H1 (cell line): ENCODE measurements around the gene CCDC77. TPM values are rescaled to one million over a fixed set of nuclear protein-coding genes. Genes with fewer than 3 reads are reported as not detected.

Experiments
- CTCF ChIA-PET: fragments of 300-600 bp; sonication (Branson Sonifier 250); formaldehyde crosslinking; loops from one replicate; lab custom pipeline; 2021; ENCODE audit not compliant: partially characterized antibody; lab: Charles Lee
- POLR2A ChIA-PET: fragments of 300-600 bp; sonication (Branson Sonifier 250); formaldehyde crosslinking; loops from one replicate; lab custom pipeline; 2021; ENCODE audit warnings: inconsistent platforms; ENCODE audit not compliant: partially characterized antibody; lab: Charles Lee
- DNase-seq, 2 experiments: peaks; one replicate each; pipeline versions ENCODE4 v3.0.0 to v3.0.0-alpha.2; 2010 to 2022; ENCODE audit warnings: low spot score in 2 of 2, low read depth in 1 of 2, mixed read lengths in 1 of 2
- FAIRE-seq: peaks from 2 replicates; lab custom pipeline; 2011; peaks lifted over from hg19 to GRCh38; lab: Jason Lieb, UNC
- H2AFZ ChIP-seq: 2 replicates; pipeline ENCODE4 v1.8.1; 2012; ENCODE audit warnings: low read length, inconsistent platforms
- H2AK5ac ChIP-seq: 2 replicates; pipeline ENCODE4 v1.6.1; 2013; ENCODE audit warnings: low read depth, low read length
- H2BK120ac ChIP-seq: replicated peaks from 2 replicates; pipeline ENCODE3; 2013; ENCODE audit warnings: low read depth, low read length, inconsistent platforms
- H2BK12ac ChIP-seq: 2 replicates; pipeline ENCODE4 v1.6.1; 2013; ENCODE audit warnings: low read depth, low read length
- H2BK15ac ChIP-seq: 2 replicates; pipeline ENCODE4 v1.6.1; 2013; ENCODE audit warnings: low read length
- H2BK20ac ChIP-seq: 2 replicates; pipeline ENCODE4 v1.6.1; 2013; ENCODE audit warnings: low read length
- H2BK5ac ChIP-seq: 2 replicates; pipeline ENCODE4 v1.6.1; 2013; ENCODE audit warnings: low read depth, low read length
- H3K14ac ChIP-seq: 2 replicates; pipeline ENCODE4 v1.6.1; 2013; ENCODE audit warnings: inconsistent platforms; ENCODE audit not compliant: insufficient read length
- H3K18ac ChIP-seq: 2 replicates; pipeline ENCODE4 v1.6.1; 2013; ENCODE audit warnings: low read length; ENCODE audit errors: extremely low read depth
- H3K23ac ChIP-seq: 2 replicates; pipeline ENCODE4 v1.6.1; 2013; ENCODE audit warnings: inconsistent platforms; ENCODE audit not compliant: insufficient read length
- H3K23me2 ChIP-seq: 2 replicates; pipeline ENCODE4 v1.6.1; 2013; ENCODE audit warnings: low read depth, low read length
- H3K27ac ChIP-seq: 2 replicates; pipeline ENCODE4 v1.6.1; 2011; ENCODE audit warnings: low read depth, low read length, inconsistent platforms
- H3K27me3 ChIP-seq, 4 experiments: replicated peaks in 1 of 4; 1 replicate in 1 of 4; 2 replicates in 3 of 4; pipeline versions ENCODE4 v1.6.1 to v1.8.1; 2011 to 2013; ENCODE audit warnings: low read length in 3 of 4, mild to moderate bottlenecking in 3 of 4, inconsistent platforms in 2 of 4, mixed read lengths in 2 of 4, moderate library complexity in 1 of 4; ENCODE audit not compliant: control insufficient read depth in 3 of 4, insufficient read depth in 3 of 4; ENCODE audit errors: extremely low read depth in 1 of 4
- H3K36me3 ChIP-seq, 4 experiments: 2 replicates each; pipeline versions ENCODE4 v1.6.1 to v1.8.1; 2011 to 2013; ENCODE audit warnings: mild to moderate bottlenecking in 4 of 4, low read length in 3 of 4, moderate library complexity in 2 of 4, control low read depth in 1 of 4, inconsistent platforms in 1 of 4; ENCODE audit not compliant: insufficient read depth in 4 of 4, control insufficient read depth in 2 of 4
- H3K4ac ChIP-seq: replicated peaks from 2 replicates; pipeline ENCODE3; 2013; ENCODE audit warnings: low read length, low read depth, mixed read lengths, inconsistent platforms; ENCODE audit not compliant: insufficient read length
- H3K4me1 ChIP-seq, 4 experiments: replicated peaks in 1 of 4; 1 replicate in 1 of 4; 2 replicates in 3 of 4; pipeline versions ENCODE4 v1.6.1 to v1.8.1; 2011 to 2013; ENCODE audit warnings: low read length in 3 of 4, inconsistent platforms in 2 of 4, mixed read lengths in 1 of 4; ENCODE audit not compliant: insufficient read depth in 4 of 4, control insufficient read depth in 3 of 4
- H3K4me2 ChIP-seq, 2 experiments: 2 replicates each; pipeline versions ENCODE4 v1.6.1 to v1.8.1; 2011 to 2013; ENCODE audit warnings: low read depth in 2 of 2, low read length in 2 of 2, control low read depth in 1 of 2, inconsistent platforms in 1 of 2, mild to moderate bottlenecking in 1 of 2; ENCODE audit not compliant: insufficient read depth in 1 of 2
- H3K4me3 ChIP-seq, 4 experiments: fragments of 200-600, 300-600 bp in 1 of 4; sonication (generic), shearing (Covaris generic), sonication (Bioruptor Twin) in 1 of 4; 2 replicates each; pipeline versions ENCODE4 v1.5.1 to v1.8.1; 2011 to 2016; ENCODE audit warnings: low read length in 4 of 4, low read depth in 3 of 4, control low read depth in 2 of 4, inconsistent platforms in 2 of 4, mild to moderate bottlenecking in 2 of 4, mixed read lengths in 1 of 4, moderate library complexity in 1 of 4; ENCODE audit not compliant: insufficient read depth in 2 of 4; ENCODE audit errors: extremely low read depth in 1 of 4
- H3K56ac ChIP-seq: replicated peaks from 2 replicates; pipeline ENCODE3; 2013; ENCODE audit warnings: low read depth, mild to moderate bottlenecking, mixed read lengths, low read length, inconsistent platforms; ENCODE audit not compliant: insufficient read length
- H3K79me1 ChIP-seq: 2 replicates; pipeline ENCODE4 v1.6.1; 2013; ENCODE audit warnings: low read depth, low read length, control low read depth
- H3K79me2 ChIP-seq, 2 experiments: 2 replicates each; pipeline versions ENCODE4 v1.6.1 to v1.8.1; 2012 to 2013; ENCODE audit warnings: low read length in 2 of 2, mild to moderate bottlenecking in 2 of 2, inconsistent platforms in 1 of 2; ENCODE audit not compliant: insufficient read depth in 2 of 2, control insufficient read depth in 1 of 2
- H3K9ac ChIP-seq, 4 experiments: replicated peaks in 1 of 4; 1 replicate in 1 of 4; 2 replicates in 3 of 4; pipeline versions ENCODE4 v1.6.1 to v1.8.1; 2011 to 2013; ENCODE audit warnings: low read depth in 3 of 4, low read length in 3 of 4, control low read depth in 2 of 4, mild to moderate bottlenecking in 2 of 4, moderate library complexity in 2 of 4, inconsistent platforms in 1 of 4; ENCODE audit errors: extremely low read depth in 1 of 4
- H3K9me3 ChIP-seq, 2 experiments: 2 replicates each; pipeline versions ENCODE4 v1.6.1 to v1.8.1; 2012 to 2013; ENCODE audit warnings: mild to moderate bottlenecking in 2 of 2, moderate library complexity in 2 of 2, control low read depth in 1 of 2, inconsistent platforms in 1 of 2, low read depth in 1 of 2, low read length in 1 of 2, mixed read lengths in 1 of 2; ENCODE audit not compliant: insufficient read depth in 2 of 2
- H4K20me1 ChIP-seq, 2 experiments: replicated peaks in 1 of 2; 2 replicates each; pipeline versions ENCODE3 to v1.8.1; 2011 to 2013; ENCODE audit warnings: inconsistent platforms in 2 of 2, low read length in 2 of 2, mild to moderate bottlenecking in 1 of 2; ENCODE audit not compliant: insufficient read depth in 2 of 2, control insufficient read depth in 1 of 2
- H4K5ac ChIP-seq: 2 replicates; pipeline ENCODE4 v1.6.1; 2013; ENCODE audit warnings: low read length, low read depth, mixed read lengths, inconsistent platforms; ENCODE audit not compliant: insufficient read length
- H4K8ac ChIP-seq: 2 replicates; pipeline ENCODE4 v1.8.0; 2013; ENCODE audit warnings: mild to moderate bottlenecking, moderate library complexity, low read length, inconsistent platforms; ENCODE audit not compliant: insufficient read depth; ENCODE audit errors: extremely low read depth
- H4K91ac ChIP-seq: replicated peaks from 2 replicates; pipeline ENCODE3; 2013; ENCODE audit warnings: low read length, mixed read lengths, inconsistent platforms; ENCODE audit not compliant: insufficient read length
- CHD1 ChIP-seq: IDR thresholded peaks from 2 replicates; pipeline ENCODE4 v1.6.1; 2012; ENCODE audit warnings: low read depth, low read length, improper control_type of control experiment
- CTCF ChIP-seq, 3 experiments: IDR thresholded peaks; 1 replicate in 2 of 3; 2 replicates in 1 of 3; pipeline versions ENCODE4 v1.5.1 to v1.6.1; 2011; ENCODE audit warnings: low read length in 3 of 3, mild to moderate bottlenecking in 3 of 3, inconsistent platforms in 2 of 3, low read depth in 1 of 3, moderate library complexity in 1 of 3; ENCODE audit not compliant: insufficient read depth in 1 of 3; ENCODE audit errors: control extremely low read depth in 1 of 3
- EP300 ChIP-seq, 2 experiments: IDR thresholded peaks; 1 replicate in 1 of 2; 2 replicates in 1 of 2; pipeline ENCODE4 v1.6.1; 2011 to 2012; ENCODE audit warnings: low read depth in 2 of 2, low read length in 2 of 2, mild to moderate bottlenecking in 2 of 2, borderline replicate concordance in 1 of 2, inconsistent platforms in 1 of 2, moderate library complexity in 1 of 2
- KDM5A ChIP-seq: fragments of 200-600 bp; IDR thresholded peaks from 2 replicates; pipeline ENCODE4 v1.7.1; 2012; ENCODE audit warnings: mild to moderate bottlenecking, low read length, inconsistent platforms, mixed read lengths
- MAX ChIP-seq: IDR thresholded peaks from 2 replicates; pipeline ENCODE4 v1.6.1; 2012; ENCODE audit warnings: inconsistent platforms
- POLR2A ChIP-seq, 2 experiments: IDR thresholded peaks; 1 replicate in 1 of 2; 2 replicates in 1 of 2; pipeline ENCODE4 v1.6.1; 2011; ENCODE audit warnings: low read depth in 2 of 2, low read length in 2 of 2, mild to moderate bottlenecking in 2 of 2; ENCODE audit errors: control extremely low read depth in 1 of 2
- RBBP5 ChIP-seq: IDR thresholded peaks from 2 replicates; pipeline ENCODE4 v1.7.1; 2012; ENCODE audit warnings: low read depth, mild to moderate bottlenecking, inconsistent platforms, low read length, moderate library complexity, borderline replicate concordance
- TBP ChIP-seq: IDR thresholded peaks from 2 replicates; pipeline ENCODE4 v1.6.1; 2011; ENCODE audit warnings: low read depth, low read length, improper control_type of control experiment
- USF2 ChIP-seq: IDR thresholded peaks from 2 replicates; pipeline ENCODE4 v1.6.1; 2011; ENCODE audit warnings: low read length, improper control_type of control experiment
- ZNF274 ChIP-seq: IDR thresholded peaks from 2 replicates; pipeline ENCODE4 v1.7.0; 2012; ENCODE audit warnings: low read length, borderline replicate concordance; ENCODE audit errors: extremely low read depth
- WGBS, 2 experiments: shearing (Covaris generic) in 1 of 2; methylation state at CpG; one replicate each; pipeline versions ENCODE4 v1.1.6 to v1.1.7; 2013 to 2015; ENCODE audit warnings: low lambda C conversion rate in 2 of 2, mixed read lengths in 2 of 2, inconsistent platforms in 1 of 2, low coverage in 1 of 2, missing lambda C conversion rate in 1 of 2; ENCODE audit not compliant: insufficient replicate concordance in 2 of 2, insufficient coverage in 1 of 2, insufficient read length in 1 of 2; ENCODE audit errors: extremely low coverage in 1 of 2, missing lambda C conversion rate in 1 of 2; 5-methylcytosine and 5-hydroxymethylcytosine counted together
- polyA plus RNA-seq, 7 experiments: library from polyadenylated mRNA; depleted of rRNA in 3 of 7; stranded (reverse) in 5 of 7; unstranded in 2 of 7; fragments of >200 nt in 5 of 7; fragments of 200-250 nt in 2 of 7; gene quantifications; 1 replicate in 5 of 7; 2 replicates in 1 of 7; 4 replicates in 1 of 7; pipeline versions ENCODE4 v1.2.1 to v1.2.3, GENCODE V29; 2011 to 2013; ENCODE audit warnings: missing spikeins in 2 of 7, mixed read lengths in 2 of 7
- total RNA-seq: library from RNA; stranded (reverse); fragmentation: NEBNext Ultra II Directional; extraction: Animal tissue kit (Norgen Biotek cat#: 25700); gene quantifications from 2 replicates; pipeline ENCODE4 v1.2.1, GENCODE V29; 2021

Gene CCDC77
- total and polyA plus RNA-seq, 2 of the 8 experiments (the other 6 are each of a cell fraction or from before 2014, with no cell fraction given) = 10.3 to 30.4 TPM

DNA sequence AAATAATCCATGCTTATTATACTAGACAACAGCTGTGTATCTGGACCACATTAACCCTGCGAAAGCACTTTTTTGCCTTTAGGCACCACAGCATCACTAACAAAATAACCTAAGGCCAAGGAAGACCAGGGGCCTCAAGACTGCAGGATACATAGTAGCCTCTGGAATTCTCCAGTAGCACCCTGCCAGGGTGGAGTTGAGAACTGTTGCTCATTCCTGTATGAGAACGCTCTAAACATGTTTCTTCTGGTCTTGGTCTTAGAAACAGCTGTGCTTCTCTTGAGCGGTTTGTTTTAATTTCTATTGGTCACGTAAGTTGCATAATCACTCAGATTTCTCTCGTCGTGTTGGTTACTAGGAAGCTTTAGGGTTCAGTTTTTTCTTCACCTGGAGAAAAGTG, 66.1 kb downstream of the CCDC77 start:
- Histone ChIP-seq H4K91ac (no peak overlapping the region), H3K23me2 (no peaks in the 10 kb centered on the region), H2AFZ (no peak overlapping the region), H2BK12ac (no peak overlapping the region), H3K9ac (no peak overlapping the region), H3K36me3 (no peaks in the 10 kb centered on the region), H3K79me1 (no peaks in the 10 kb centered on the region; the same call in 1 of the 2 replicates), H2BK15ac (no peak overlapping the region), H2BK5ac (no peak overlapping the region), H3K27me3 (no peaks in the 10 kb centered on the region), H4K5ac (no peak overlapping the region), H4K20me1 (peaks cover 0 to 4% of the 10 kb centered on the region in 2 experiments), H3K56ac (no peak overlapping the region), H2AK5ac (no peak overlapping the region), H3K18ac (no peak overlapping the region), H3K14ac (no peak overlapping the region), H3K27ac (no peak overlapping the region), H3K9me3 (no peaks in the 10 kb centered on the region), H3K23ac (no peak overlapping the region), H3K4me2 (no peak overlapping the region), H3K79me2 (no peaks in the 10 kb centered on the region; a peak in 1 of 4 replicates), H3K4ac (no peak overlapping the region), H3K4me3 (no peak overlapping the region), H4K8ac (no peak overlapping the region), H2BK20ac (no peak overlapping the region), H3K4me1 (peaks cover 0 to 4% (median 0%) of the 10 kb centered on the region in 4 experiments; a peak in 1 of 7 replicates), H2BK120ac (no peak overlapping the region)
- 82% methylated on average over 6 of the region's 6 CpGs; no CpG with 5 or more reads in 1 of the 2 experiments for WGBS, 2 experiments
- ChIA-PET POLR2A (no interaction called here), CTCF (interaction anchor here (0.6 to 2.3 kb wide), 12 partner anchors 9 to 251 kb away, joined by 3 to 8 read pairs (median 4); no protein-coding TSS in a partner anchor)
- no peak for DNase-seq
- FAIRE-seq = no peak
- TF ChIP-seq RBBP5 = no peak
- TF ChIP-seq TBP = no peak
- TF ChIP-seq KDM5A = no peak
- TF ChIP-seq MAX = no peak
- TF ChIP-seq CHD1 = no peak
- TF ChIP-seq ZNF274 = no peak
- no peak for TF ChIP-seq EP300 (IDR thresholded peaks at IDR 0.05; ENCODE audit: borderline replicate concordance in 1 of 2, low read depth in 2 of 2, low read length in 2 of 2)
- no peak for TF ChIP-seq USF2
- TF ChIP-seq POLR2A (IDR thresholded peaks at IDR 0.05; ENCODE audit: control extremely low read depth in 1 of 2, low read depth in 2 of 2, low read length in 2 of 2) = no peak
- no peak for TF ChIP-seq CTCF (IDR thresholded peaks at IDR 0.05; ENCODE audit: control extremely low read depth in 1 of 3, insufficient read depth in 1 of 3, low read depth in 1 of 3, low read length in 3 of 3)
